ENCODE data around the gene RILPL2.
"Not testable (repeated sequence)": the region's sequence is repeated elsewhere in the genome, so short reads cannot be mapped to it uniquely, and the experiment has no call there.

Gene RILPL2

DNA sequence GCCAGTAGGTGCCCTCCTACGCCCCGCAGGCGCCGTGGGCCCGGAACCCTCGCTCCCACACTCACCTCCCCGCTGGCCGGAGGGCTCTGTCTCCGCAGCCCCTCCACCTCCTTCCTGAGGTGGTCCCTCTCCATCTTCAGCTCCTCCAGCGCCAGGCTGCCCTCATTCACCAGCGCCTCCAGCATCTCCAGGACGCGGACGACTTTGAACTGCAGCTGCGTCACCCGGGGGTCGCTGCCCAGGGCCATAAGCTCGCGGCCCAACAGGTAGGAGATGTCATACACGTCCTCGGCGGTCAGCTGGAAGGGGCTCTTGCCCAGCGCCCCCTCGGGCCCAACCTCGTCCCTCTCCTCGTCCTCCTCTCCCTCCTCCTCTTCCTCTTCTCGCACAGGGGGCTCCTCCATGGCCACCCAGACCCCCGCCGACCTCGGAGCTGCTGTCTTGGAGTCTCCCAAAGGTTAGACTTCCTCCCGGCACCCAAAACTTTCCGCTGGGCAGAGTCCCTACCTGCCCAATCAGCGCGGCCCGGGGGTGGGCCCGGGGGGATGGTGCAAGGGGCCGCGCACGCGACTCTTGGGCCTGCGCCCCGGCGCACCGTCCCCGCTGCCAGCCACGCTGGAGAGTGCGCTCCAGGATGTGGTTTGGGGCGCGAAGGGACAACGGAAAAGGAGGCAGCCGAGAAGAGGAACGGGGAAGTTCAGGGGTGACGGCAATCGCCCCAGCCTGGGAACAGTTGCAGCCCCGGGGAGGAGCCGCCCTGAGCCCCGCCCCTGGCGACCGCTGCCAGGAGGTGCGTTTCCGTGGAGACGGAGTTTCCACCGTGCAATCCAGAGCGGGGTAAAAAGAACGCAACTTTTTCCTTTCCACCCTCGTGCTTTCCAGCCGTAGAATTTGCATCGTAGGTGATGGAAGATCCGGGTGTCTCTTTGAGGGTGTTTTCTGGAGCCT is at the start of gene RILPL2:
RILPL2 (minus strand) TSS at position 668 of the 948 bp plus-strand sequence; CDS start at position 404, 264 bp downstream.
- no peak for DNase-seq

DNA sequence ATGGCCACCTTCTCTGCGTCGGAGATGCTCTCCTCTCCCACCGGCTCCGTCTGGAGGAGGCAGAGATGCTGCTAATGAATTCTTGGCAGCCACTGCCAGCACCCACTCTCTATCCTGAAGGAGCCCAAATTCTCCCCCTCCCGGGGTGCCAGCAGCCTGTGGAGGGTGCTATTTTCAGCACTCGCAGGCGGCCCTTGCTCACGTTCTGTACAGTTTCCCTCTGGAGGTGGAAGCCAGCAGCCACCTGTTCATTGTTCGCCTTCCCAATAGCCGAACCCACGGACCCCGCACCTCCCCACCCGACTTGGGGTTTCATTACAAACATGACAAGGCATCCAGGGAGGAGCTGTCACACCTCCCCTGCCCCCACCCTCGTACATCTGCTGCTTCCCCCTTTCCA is 49.3 kb upstream of the RILPL2 start:
- DNase-seq: no peak

DNA sequence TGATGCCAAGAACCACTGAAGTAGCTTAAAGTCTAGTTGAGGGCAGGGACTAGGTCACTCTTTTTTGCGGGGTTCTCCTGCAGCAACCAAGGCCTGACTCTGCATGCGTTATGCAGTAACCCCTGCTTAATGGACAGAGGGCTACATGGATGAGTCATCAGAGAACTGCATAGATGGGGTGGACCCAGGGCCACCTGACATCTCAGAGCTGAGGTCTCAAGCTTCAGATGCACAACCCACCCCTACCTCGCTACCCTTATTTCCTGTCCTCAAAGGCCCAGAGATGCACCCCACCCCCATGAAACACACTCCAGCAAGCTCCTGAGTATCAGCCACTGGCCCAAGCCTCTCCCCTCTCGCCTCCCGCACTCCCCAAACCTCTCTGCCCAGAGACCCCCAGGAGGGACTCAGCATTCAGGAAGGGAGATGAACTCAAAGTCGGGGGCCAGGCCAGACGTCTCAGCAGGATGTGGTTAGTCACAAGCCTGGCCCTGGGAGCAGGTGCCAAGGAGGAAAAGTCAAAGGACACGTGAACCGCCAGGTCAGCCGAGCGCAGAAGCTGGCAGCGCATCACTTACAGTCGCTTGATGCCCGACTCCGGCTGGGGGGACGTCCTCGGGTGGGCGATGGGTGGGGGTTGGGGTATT is 47.2 kb upstream of the RILPL2 start:
- no peak for DNase-seq

GRCh38 chr12:123482876-123483275 is 46.4 kb upstream of the RILPL2 start:
- no peak for DNase-seq

- DNase-seq: not testable (repeated sequence)
These were observed 44.8 kb upstream of the RILPL2 start for GRCh38 chr12:123481251-123481650.

DNA sequence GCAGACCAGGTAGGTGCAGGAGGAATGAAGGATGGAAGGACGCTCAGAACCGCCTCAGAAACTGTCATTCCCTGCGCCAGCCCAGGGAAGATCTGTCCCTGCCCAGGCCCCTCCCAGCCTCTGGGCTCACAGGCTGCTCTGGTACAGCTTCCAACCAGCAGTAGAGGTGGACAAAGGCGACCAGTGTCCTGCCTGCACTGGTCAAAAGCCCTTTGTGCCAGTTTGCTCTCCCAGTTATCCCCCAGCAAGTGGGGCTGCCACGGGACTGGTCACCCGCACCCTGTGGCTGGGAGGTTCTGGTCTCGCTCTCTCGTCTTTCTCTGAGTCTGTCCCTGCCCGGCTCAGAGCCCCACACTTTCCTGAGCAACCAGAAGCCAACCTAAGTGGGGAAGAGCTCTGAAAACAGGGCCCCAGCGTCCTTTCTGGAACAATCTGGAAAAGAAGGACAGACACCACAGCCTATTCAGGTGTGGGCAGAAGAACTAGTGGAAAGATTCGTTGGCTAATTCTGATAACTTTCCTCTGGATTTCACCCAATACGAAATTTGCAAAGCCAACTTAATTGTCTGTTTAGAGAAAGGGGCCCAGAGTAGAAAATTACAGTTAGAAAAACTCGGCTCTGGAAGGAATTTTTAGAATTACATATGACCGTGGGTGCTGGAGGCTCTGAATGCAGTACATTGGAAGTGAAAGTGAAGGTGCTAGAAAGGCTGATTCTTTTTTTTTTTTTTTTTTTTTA is 43.1 kb upstream of the RILPL2 start:
- DNase-seq: no peak

GRCh38 chr12:123478762-123479161 is 42.3 kb upstream of the RILPL2 start:
- DNase-seq: no peak

GRCh38 chr12:123478069-123478468 is 41.6 kb upstream of the RILPL2 start:
- DNase-seq: no peak

DNA sequence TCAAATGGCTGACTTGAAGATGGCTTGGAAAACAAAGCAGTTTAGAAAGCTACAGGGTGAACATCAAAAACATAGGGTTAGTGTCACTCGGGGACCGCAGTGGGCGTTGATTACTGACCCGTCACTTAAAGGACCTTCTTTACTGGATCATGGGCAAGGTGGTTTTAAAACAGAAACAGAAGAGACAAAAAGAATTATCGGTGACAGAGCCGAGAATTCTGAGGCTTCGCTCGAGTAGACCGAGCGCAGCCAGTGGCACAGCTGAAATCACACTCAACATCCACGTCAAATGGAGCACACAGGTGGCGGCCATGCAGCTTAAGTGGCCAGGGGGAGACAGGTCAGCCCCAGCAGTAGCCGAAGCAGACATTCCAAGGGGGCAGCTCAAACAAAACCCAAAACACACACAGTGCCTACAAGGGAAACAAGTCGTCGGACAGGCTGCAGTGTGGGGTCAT is 38.8 kb upstream of the RILPL2 start:
- DNase-seq: no peak

DNA sequence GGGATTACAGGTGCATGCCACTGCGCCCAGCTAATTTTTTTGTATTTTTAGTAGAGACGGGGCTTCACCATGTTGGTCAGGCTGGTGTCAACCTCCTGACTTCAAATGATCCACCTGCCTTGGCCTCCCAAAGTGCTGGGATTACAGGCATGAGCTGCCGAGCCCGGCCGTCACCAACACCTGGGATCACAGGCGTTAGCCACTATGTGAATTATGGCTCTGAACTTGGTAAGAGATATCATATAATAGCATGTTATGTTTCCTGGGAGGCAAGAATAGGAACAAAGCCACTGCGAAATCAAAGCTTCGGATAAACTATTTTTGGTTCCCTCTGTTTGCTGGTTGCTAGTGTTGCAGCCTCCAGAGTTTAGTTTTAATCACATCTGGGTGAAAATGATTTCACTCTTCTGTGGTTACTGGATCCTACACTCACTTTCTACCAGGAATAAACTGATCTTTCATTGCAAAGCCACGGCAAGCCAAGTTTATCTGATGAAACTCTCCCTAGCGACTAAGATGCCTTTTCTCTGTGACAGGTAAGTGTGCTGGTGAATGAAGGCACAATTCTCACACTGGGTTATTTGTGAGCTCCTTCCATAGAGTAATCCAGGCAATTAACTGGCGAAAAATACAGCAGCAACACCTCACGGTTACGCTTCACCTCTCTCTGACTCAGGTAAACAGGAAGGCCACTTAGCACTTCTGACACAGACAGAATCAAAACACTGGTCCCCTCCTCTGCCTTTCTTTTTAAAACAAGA is 38.2 kb upstream of the RILPL2 start:
- no peak for DNase-seq

- no peak for DNase-seq
These were observed 36.0 kb upstream of the RILPL2 start for GRCh38 chr12:123472438-123472849.

GRCh38 chr12:123471374-123472068 is 35.0 kb upstream of the RILPL2 start:
- peak; percentile 46 for DNase-seq

GRCh38 chr12:123469978-123470377 is 33.5 kb upstream of the RILPL2 start:
- no peak for DNase-seq

- no peak for DNase-seq
These were observed 32.3 kb upstream of the RILPL2 start for GRCh38 chr12:123468786-123469185.

- DNase-seq: no peak
These were observed 28.6 kb upstream of the RILPL2 start for GRCh38 chr12:123465084-123465483.

- DNase-seq: not testable (repeated sequence)
These were observed 26.7 kb upstream of the RILPL2 start for GRCh38 chr12:123463174-123463573.

GRCh38 chr12:123457980-123458779 is 21.7 kb upstream of the RILPL2 start, which contains the start of gene SNRNP35:
Gene SNRNP35 (plus strand): TSS chr12:123458139. CDS start chr12:123465541, 7,402 bp downstream.
- DNase-seq: peak; percentile 85

- DNase-seq: no peak
These were observed 16.7 kb upstream of the RILPL2 start for GRCh38 chr12:123453165-123453564.

- DNase-seq: not testable (repeated sequence)
These were observed 15.7 kb upstream of the RILPL2 start for GRCh38 chr12:123452276-123452550.

GRCh38 chr12:123450636-123451035 is 14.2 kb upstream of the RILPL2 start:
- DNase-seq: no peak

- DNase-seq: no peak
These were observed 13.4 kb upstream of the RILPL2 start for GRCh38 chr12:123449856-123450255.
